CD8-positive, alpha-beta memory T cell (primary cell): ENCODE measurements around the gene PLPPR4. TPM values are rescaled to one million over a fixed set of nuclear protein-coding genes. Genes with fewer than 3 reads are reported as not detected.
"Not testable (repeated sequence)": the region's sequence is repeated elsewhere in the genome, so short reads cannot be mapped to it uniquely, and the experiment has no call there.

Experiments
- CTCF ChIA-PET: fragments of 350-600 bp; sonication (Branson Sonifier 250); formaldehyde crosslinking; loops from one replicate; lab custom pipeline; 2021; ENCODE audit warnings: antibody characterized with exemption; lab: Charles Lee
- POLR2A ChIA-PET: fragments of 350-600 bp; sonication (Branson Sonifier 250); formaldehyde crosslinking; loops from one replicate; lab custom pipeline; 2021; ENCODE audit warnings: antibody characterized with exemption; lab: Charles Lee
- DNase-seq, 5 donors: peaks; one replicate each; pipeline versions ENCODE4 v3.0.0 to v3.0.0-alpha.2; 2020 to 2022; ENCODE audit warnings: mixed read lengths in 1 of 5
- H3K27ac ChIP-seq: one replicate; pipeline ENCODE4 v1.7.0; 2013; ENCODE audit warnings: low read depth, mild to moderate bottlenecking, low read length, moderate library complexity
- H3K27me3 ChIP-seq: 2 replicates; pipeline ENCODE4 v1.7.0; 2013; ENCODE audit warnings: low read length, mild to moderate bottlenecking; ENCODE audit not compliant: insufficient read depth, poor library complexity, severe bottlenecking
- H3K36me3 ChIP-seq: 2 replicates; pipeline ENCODE4 v1.7.0; 2013; ENCODE audit warnings: mild to moderate bottlenecking, low read length, moderate library complexity; ENCODE audit not compliant: insufficient read depth
- H3K4me1 ChIP-seq: 2 replicates; pipeline ENCODE4 v1.7.0; 2013; ENCODE audit warnings: mild to moderate bottlenecking, low read length, moderate library complexity; ENCODE audit not compliant: insufficient read depth
- H3K4me3 ChIP-seq: 2 replicates; pipeline ENCODE4 v1.7.0; 2013; ENCODE audit warnings: mild to moderate bottlenecking, low read length
- H3K9me3 ChIP-seq: 2 replicates; pipeline ENCODE4 v1.7.0; 2013; ENCODE audit warnings: mild to moderate bottlenecking, low read length
- H3K27ac Mint-ChIP-seq, 8 donors: one replicate each; pipeline ENCODE4 v1.8.0; 2020 to 2021; ENCODE audit warnings: mixed read lengths in 8 of 8, mild to moderate bottlenecking in 6 of 8, inconsistent platforms in 3 of 8, moderate library complexity in 3 of 8
- H3K27me3 Mint-ChIP-seq, 2 donors: one replicate each; pipeline ENCODE4 v1.8.0; 2020 to 2021; ENCODE audit warnings: mixed read lengths in 2 of 2, mild to moderate bottlenecking in 1 of 2, moderate library complexity in 1 of 2
- H3K36me3 Mint-ChIP-seq, 3 donors: one replicate each; pipeline ENCODE4 v1.8.0; 2020 to 2021; ENCODE audit warnings: mixed read lengths in 3 of 3, inconsistent platforms in 1 of 3, mild to moderate bottlenecking in 1 of 3
- H3K4me1 Mint-ChIP-seq, 3 donors: one replicate each; pipeline ENCODE4 v1.8.0; 2020 to 2021; ENCODE audit warnings: mixed read lengths in 3 of 3, inconsistent platforms in 1 of 3, mild to moderate bottlenecking in 1 of 3
- H3K4me3 Mint-ChIP-seq, 7 donors: one replicate each; pipeline ENCODE4 v1.8.0; 2020 to 2021; ENCODE audit warnings: mixed read lengths in 7 of 7, mild to moderate bottlenecking in 6 of 7, moderate library complexity in 4 of 7, inconsistent platforms in 2 of 7
- H3K9me3 Mint-ChIP-seq, 5 donors: one replicate each; pipeline ENCODE4 v1.8.0; 2020 to 2022; ENCODE audit warnings: mixed read lengths in 5 of 5, mild to moderate bottlenecking in 3 of 5, moderate library complexity in 2 of 5, inconsistent platforms in 1 of 5
- polyA plus RNA-seq: library from polyadenylated mRNA; unstranded; fragments of 300-500 nt; fragmentation: Illumina TruSeq; gene quantifications from one replicate; pipeline ENCODE4 v1.2.3, GENCODE V29; 2021
- total RNA-seq, 2 experiments: library from RNA; stranded (reverse); gene quantifications; one replicate each; pipeline ENCODE4 v1.2.3, GENCODE V29; 2021

Gene PLPPR4
- total and polyA plus RNA-seq, 3 experiments from 2014 or later, result not detected

GRCh38 chr1:99270646-99271045, 6.4 kb downstream of the PLPPR4 start:
- H3K4me3 Mint-ChIP-seq, result no peak overlapping the region
- peaks cover 0 to 17% (median 5%) of the 10 kb centered on the region in 5 donors for H3K9me3 Mint-ChIP-seq
- H3K27ac Mint-ChIP-seq, result no peak overlapping the region
- POLR2A ChIA-PET, result no interaction called here
- H3K4me1 Mint-ChIP-seq, result no peaks in the 10 kb centered on the region
- no peaks in the 10 kb centered on the region for H3K36me3 Mint-ChIP-seq
- peaks cover under 1 to 6% of the 10 kb centered on the region in 2 donors for H3K27me3 Mint-ChIP-seq
- Histone ChIP-seq H3K4me3 (no peak overlapping the region), H3K27me3 (peaks cover under 1% of the 10 kb centered on the region), H3K4me1 (no peaks in the 10 kb centered on the region), H3K27ac (no peak overlapping the region), H3K9me3 (no peaks in the 10 kb centered on the region), H3K36me3 (no peaks in the 10 kb centered on the region)
- CTCF ChIA-PET, result no interaction called here
- DNase-seq, result no peak

- H3K27ac Mint-ChIP-seq, result no peak overlapping the region
- DNase-seq, result no peak
- no peaks in the 10 kb centered on the region for H3K36me3 Mint-ChIP-seq
- Histone ChIP-seq H3K9me3 (no peaks in the 10 kb centered on the region), H3K27ac (no peak overlapping the region), H3K4me1 (no peaks in the 10 kb centered on the region), H3K36me3 (no peaks in the 10 kb centered on the region), H3K4me3 (no peak overlapping the region), H3K27me3 (no peaks in the 10 kb centered on the region)
- no peak overlapping the region for H3K4me3 Mint-ChIP-seq
- ChIA-PET CTCF (no interaction called here), POLR2A (no interaction called here)
- H3K4me1 Mint-ChIP-seq, result no peaks in the 10 kb centered on the region
- H3K27me3 Mint-ChIP-seq, result peaks cover 1% of the 10 kb centered on the region in 2 donors
- peaks cover 0 to 17% (median 3%) of the 10 kb centered on the region in 5 donors for H3K9me3 Mint-ChIP-seq
These were observed 7.0 kb downstream of the PLPPR4 start for GRCh38 chr1:99271249-99271648.

- Mint-ChIP-seq H3K4me3 (no peak overlapping the region), H3K36me3 (no peaks in the 10 kb centered on the region), H3K27me3 (peaks cover 0 to 1% of the 10 kb centered on the region in 2 donors), H3K9me3 (peaks cover 0 to 17% (median 2%) of the 10 kb centered on the region in 5 donors), H3K4me1 (no peaks in the 10 kb centered on the region), H3K27ac (no peak overlapping the region)
- Histone ChIP-seq H3K4me1 (no peaks in the 10 kb centered on the region), H3K27me3 (no peaks in the 10 kb centered on the region), H3K4me3 (no peak overlapping the region), H3K9me3 (no peaks in the 10 kb centered on the region), H3K27ac (no peak overlapping the region), H3K36me3 (no peaks in the 10 kb centered on the region)
- CTCF ChIA-PET, result no interaction called here
- DNase-seq, result no peak
- POLR2A ChIA-PET, result no interaction called here
These were observed 12.8 kb downstream of the PLPPR4 start for GRCh38 chr1:99277066-99277465.

GRCh38 chr1:99279525-99279924, 15.2 kb downstream of the PLPPR4 start:
- H3K4me3 Mint-ChIP-seq, result no peak overlapping the region
- H3K27ac ChIP-seq, result no peak overlapping the region
- H3K4me3 ChIP-seq, result no peak overlapping the region
- POLR2A ChIA-PET, result no interaction called here
- H3K27ac Mint-ChIP-seq, result no peak overlapping the region
- no peaks in the 10 kb centered on the region for H3K4me1 Mint-ChIP-seq
- CTCF ChIA-PET, result no interaction called here
- H3K9me3 ChIP-seq, result no peaks in the 10 kb centered on the region
- peaks cover 0 to 5% (median 0%) of the 10 kb centered on the region in 5 donors for H3K9me3 Mint-ChIP-seq
- H3K27me3 Mint-ChIP-seq, result peaks cover 0 to 1% of the 10 kb centered on the region in 2 donors
- DNase-seq, result no peak
- no peaks in the 10 kb centered on the region for H3K27me3 ChIP-seq
- no peaks in the 10 kb centered on the region for H3K4me1 ChIP-seq
- H3K36me3 Mint-ChIP-seq, result no peaks in the 10 kb centered on the region
- H3K36me3 ChIP-seq, result no peaks in the 10 kb centered on the region

GRCh38 chr1:99281105-99281504, 16.8 kb downstream of the PLPPR4 start:
- Histone ChIP-seq H3K27ac (no peak overlapping the region), H3K4me1 (no peaks in the 10 kb centered on the region), H3K27me3 (no peaks in the 10 kb centered on the region), H3K36me3 (no peaks in the 10 kb centered on the region), H3K4me3 (no peak overlapping the region), H3K9me3 (no peaks in the 10 kb centered on the region)
- no peaks in the 10 kb centered on the region for H3K36me3 Mint-ChIP-seq
- H3K4me1 Mint-ChIP-seq, result no peaks in the 10 kb centered on the region
- H3K4me3 Mint-ChIP-seq, result no peak overlapping the region
- no peaks in the 10 kb centered on the region for H3K27me3 Mint-ChIP-seq
- ChIA-PET POLR2A (no interaction called here), CTCF (no interaction called here)
- H3K27ac Mint-ChIP-seq, result no peak overlapping the region
- no peak for DNase-seq
- peaks cover 0 to 2% (median 0%) of the 10 kb centered on the region in 5 donors for H3K9me3 Mint-ChIP-seq

GRCh38 chr1:99282536-99282935, 18.2 kb downstream of the PLPPR4 start:
- Histone ChIP-seq H3K27me3 (no peaks in the 10 kb centered on the region), H3K36me3 (no peaks in the 10 kb centered on the region), H3K4me1 (no peaks in the 10 kb centered on the region), H3K4me3 (no peak overlapping the region), H3K27ac (no peak overlapping the region), H3K9me3 (no peaks in the 10 kb centered on the region)
- peaks cover 0 to 2% of the 10 kb centered on the region in 2 donors for H3K27me3 Mint-ChIP-seq
- H3K4me1 Mint-ChIP-seq, result no peaks in the 10 kb centered on the region
- ChIA-PET CTCF (no interaction called here), POLR2A (no interaction called here)
- H3K27ac Mint-ChIP-seq, result no peak overlapping the region
- H3K4me3 Mint-ChIP-seq, result no peak overlapping the region
- DNase-seq, result no peak
- H3K36me3 Mint-ChIP-seq, result no peaks in the 10 kb centered on the region
- H3K9me3 Mint-ChIP-seq, result peaks cover 0 to 7% (median 3%) of the 10 kb centered on the region in 5 donors

- H3K4me1 ChIP-seq, DNase-seq, H3K27me3 ChIP-seq, H3K36me3 Mint-ChIP-seq, H3K4me3 ChIP-seq, H3K4me3 Mint-ChIP-seq, H3K9me3 ChIP-seq, H3K27ac Mint-ChIP-seq, H3K27ac ChIP-seq, CTCF ChIA-PET, H3K9me3 Mint-ChIP-seq, H3K27me3 Mint-ChIP-seq, H3K36me3 ChIP-seq, H3K4me1 Mint-ChIP-seq, POLR2A ChIA-PET: not testable (repeated sequence)
These were observed 19.2 kb downstream of the PLPPR4 start for GRCh38 chr1:99283521-99283920.

GRCh38 chr1:99292886-99293285, 28.6 kb downstream of the PLPPR4 start:
- DNase-seq, result no peak
- H3K36me3 ChIP-seq, result no peaks in the 10 kb centered on the region
- H3K27me3 Mint-ChIP-seq, result no peaks in the 10 kb centered on the region
- CTCF ChIA-PET, result no interaction called here
- no peaks in the 10 kb centered on the region for H3K36me3 Mint-ChIP-seq
- no peaks in the 10 kb centered on the region for H3K27me3 ChIP-seq
- H3K4me1 ChIP-seq, result no peaks in the 10 kb centered on the region
- no peak overlapping the region for H3K4me3 ChIP-seq
- H3K27ac ChIP-seq, result no peak overlapping the region
- H3K27ac Mint-ChIP-seq, result no peak overlapping the region
- POLR2A ChIA-PET, result no interaction called here
- H3K4me3 Mint-ChIP-seq, result no peak overlapping the region
- no peaks in the 10 kb centered on the region for H3K4me1 Mint-ChIP-seq
- H3K9me3 Mint-ChIP-seq, result peaks cover 0 to 5% (median 4%) of the 10 kb centered on the region in 5 donors
- no peaks in the 10 kb centered on the region for H3K9me3 ChIP-seq

GRCh38 chr1:99297923-99298322, 33.6 kb downstream of the PLPPR4 start:
- H3K27me3 Mint-ChIP-seq, result no peaks in the 10 kb centered on the region
- no peaks in the 10 kb centered on the region for H3K4me1 Mint-ChIP-seq
- no peak overlapping the region for H3K4me3 Mint-ChIP-seq
- peaks cover 0 to 3% (median 0%) of the 10 kb centered on the region in 5 donors for H3K9me3 Mint-ChIP-seq
- H3K4me3 ChIP-seq, result no peak overlapping the region
- no peaks in the 10 kb centered on the region for H3K4me1 ChIP-seq
- H3K36me3 ChIP-seq, result no peaks in the 10 kb centered on the region
- H3K27ac ChIP-seq, result no peak overlapping the region
- H3K9me3 ChIP-seq, result no peaks in the 10 kb centered on the region
- H3K27me3 ChIP-seq, result no peaks in the 10 kb centered on the region
- ChIA-PET POLR2A (no interaction called here), CTCF (no interaction called here)
- no peak for DNase-seq
- H3K36me3 Mint-ChIP-seq, result no peaks in the 10 kb centered on the region
- H3K27ac Mint-ChIP-seq, result no peak overlapping the region
